ENCODE measurements around the gene OPCML.

Gene OPCML

DNA sequence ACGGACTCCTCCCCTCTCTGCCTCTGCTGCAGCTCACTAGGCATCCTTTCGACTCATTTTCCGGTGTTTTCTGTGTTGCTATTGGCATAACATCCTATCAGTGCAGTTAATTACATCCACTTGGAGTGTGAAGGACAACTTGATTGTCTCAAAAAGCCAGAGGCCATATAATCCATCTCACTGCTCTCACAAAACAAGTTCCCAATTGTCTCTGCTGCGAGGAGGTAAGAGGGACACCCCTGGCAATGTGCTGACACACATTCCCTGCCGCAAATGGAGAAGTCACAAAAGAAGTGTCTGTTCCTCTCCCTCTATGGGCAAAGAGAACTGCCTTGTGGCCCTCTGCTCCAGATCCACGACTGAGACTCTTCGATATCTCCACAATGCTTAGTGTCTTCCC, 618.4 kb downstream of the OPCML start:
- H2BK5ac ChIP-seq (ENCODE audit: low read length): no peak overlapping the region
- no peak overlapping the region for H3K14ac ChIP-seq (ENCODE audit: low read length)
- H3K4ac ChIP-seq (ENCODE audit: low read length): no peak overlapping the region
- H2BK15ac ChIP-seq (ENCODE audit: low read length): no peak overlapping the region
- no peak overlapping the region for H4K8ac ChIP-seq (ENCODE audit: low read depth, low read length)
- no peak overlapping the region for H2BK120ac ChIP-seq (ENCODE audit: low read depth, low read length)
- DNase-seq (ENCODE audit: low spot score): no peak
- H3K9ac ChIP-seq (ENCODE audit: low read depth, low read length, poor library complexity): no peak overlapping the region
- H3K36me3 ChIP-seq (replicated peaks in 1 of 2; ENCODE audit: control insufficient read depth in 2 of 2, insufficient read depth in 2 of 2, low read length in 2 of 2): no peaks in the 10 kb centered on the region
- H2AFZ ChIP-seq (ENCODE audit: low read length): no peak overlapping the region
- H2BK12ac ChIP-seq (ENCODE audit: low read length): no peak overlapping the region
- H2AK5ac ChIP-seq (ENCODE audit: low read depth, low read length): no peak overlapping the region
- no peak overlapping the region for H3K23ac ChIP-seq (ENCODE audit: low read depth, low read length, poor library complexity)
- WGBS, 2 donors (ENCODE audit: extremely low coverage in 2 of 2, insufficient read length in 2 of 2, insufficient replicate concordance in 1 of 2): no CpG with 5 or more reads among the region's 7 CpGs
- H3K4me2 ChIP-seq (ENCODE audit: insufficient read depth, low read length, poor library complexity, severe bottlenecking): no peak overlapping the region
- no peak overlapping the region for H3K27ac ChIP-seq (replicated peaks; ENCODE audit: low read length)
- no peaks in the 10 kb centered on the region for H3K79me1 ChIP-seq (ENCODE audit: low read depth, low read length)
- H3K4me1 ChIP-seq (ENCODE audit: control insufficient read depth in 2 of 2, insufficient read depth in 1 of 2, low read depth in 1 of 2, low read length in 2 of 2): peaks cover 10 to 11% of the 10 kb centered on the region in 2 donors
- H3K9me3 ChIP-seq (replicated peaks in 1 of 2; ENCODE audit: control insufficient read depth in 2 of 2, insufficient read depth in 1 of 2, low read depth in 1 of 2, low read length in 2 of 2): peaks cover 0 to under 1% of the 10 kb centered on the region in 2 donors
- no peak overlapping the region for H4K91ac ChIP-seq (ENCODE audit: low read depth, low read length, poor library complexity)
- no peak overlapping the region for H3K4me3 ChIP-seq (ENCODE audit: low read length in 2 of 2)
- no peak overlapping the region for H3K18ac ChIP-seq (ENCODE audit: low read length)
- H3K27me3 ChIP-seq (ENCODE audit: control insufficient read depth in 3 of 3, insufficient read depth in 3 of 3, low read depth in 1 of 3, low read length in 3 of 3): no peaks in the 10 kb centered on the region

DNA sequence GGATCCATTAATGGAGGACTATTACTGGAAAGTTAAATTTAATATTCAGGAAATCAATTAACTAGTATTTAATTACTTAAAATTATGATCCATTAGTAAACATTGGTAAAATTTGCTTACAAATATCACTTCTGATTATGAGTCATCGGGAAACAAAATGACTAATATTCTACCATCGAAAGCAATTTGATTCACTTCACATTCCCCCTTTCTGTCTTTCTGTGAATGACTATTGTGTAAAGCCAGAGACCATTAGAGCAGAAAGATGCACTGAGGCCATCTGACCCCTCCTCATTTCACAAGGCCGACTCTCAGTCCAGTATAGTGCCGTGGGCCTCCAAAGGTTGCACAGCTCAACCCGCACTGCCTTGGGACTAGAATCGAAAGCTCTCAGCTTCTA, 619.0 kb downstream of the OPCML start:
- Histone ChIP-seq H3K4me1 (ENCODE audit: control insufficient read depth in 2 of 2, insufficient read depth in 1 of 2, low read depth in 1 of 2, low read length in 2 of 2) (peaks cover 10 to 11% of the 10 kb centered on the region in 2 donors), H3K4me2 (ENCODE audit: insufficient read depth, low read length, poor library complexity, severe bottlenecking) (no peak overlapping the region), H2BK15ac (ENCODE audit: low read length) (no peak overlapping the region), H4K91ac (ENCODE audit: low read depth, low read length, poor library complexity) (no peak overlapping the region), H2BK12ac (ENCODE audit: low read length) (no peak overlapping the region), H3K4me3 (ENCODE audit: low read length in 2 of 2) (no peak overlapping the region), H3K23ac (ENCODE audit: low read depth, low read length, poor library complexity) (no peak overlapping the region), H2BK120ac (ENCODE audit: low read depth, low read length) (no peak overlapping the region), H3K27ac (replicated peaks; ENCODE audit: low read length) (no peak overlapping the region), H3K4ac (ENCODE audit: low read length) (no peak overlapping the region), H3K27me3 (ENCODE audit: control insufficient read depth in 3 of 3, insufficient read depth in 3 of 3, low read depth in 1 of 3, low read length in 3 of 3) (no peaks in the 10 kb centered on the region), H2AK5ac (ENCODE audit: low read depth, low read length) (no peak overlapping the region), H3K18ac (ENCODE audit: low read length) (no peak overlapping the region), H3K14ac (ENCODE audit: low read length) (no peak overlapping the region), H2AFZ (ENCODE audit: low read length) (no peak overlapping the region), H3K79me1 (ENCODE audit: low read depth, low read length) (no peaks in the 10 kb centered on the region), H3K9me3 (replicated peaks in 1 of 2; ENCODE audit: control insufficient read depth in 2 of 2, insufficient read depth in 1 of 2, low read depth in 1 of 2, low read length in 2 of 2) (peaks cover 0 to 3% of the 10 kb centered on the region in 2 donors), H4K8ac (ENCODE audit: low read depth, low read length) (no peak overlapping the region), H3K36me3 (replicated peaks in 1 of 2; ENCODE audit: control insufficient read depth in 2 of 2, insufficient read depth in 2 of 2, low read length in 2 of 2) (no peaks in the 10 kb centered on the region), H3K9ac (ENCODE audit: low read depth, low read length, poor library complexity) (no peak overlapping the region), H2BK5ac (ENCODE audit: low read length) (no peak overlapping the region)
- whole genome bisulfite sequencing, 2 donors (ENCODE audit: extremely low coverage in 2 of 2, insufficient read length in 2 of 2, insufficient replicate concordance in 1 of 2): no CpG with 5 or more reads among the region's 6 CpGs
- no peak for DNase-seq (ENCODE audit: low spot score)

DNA sequence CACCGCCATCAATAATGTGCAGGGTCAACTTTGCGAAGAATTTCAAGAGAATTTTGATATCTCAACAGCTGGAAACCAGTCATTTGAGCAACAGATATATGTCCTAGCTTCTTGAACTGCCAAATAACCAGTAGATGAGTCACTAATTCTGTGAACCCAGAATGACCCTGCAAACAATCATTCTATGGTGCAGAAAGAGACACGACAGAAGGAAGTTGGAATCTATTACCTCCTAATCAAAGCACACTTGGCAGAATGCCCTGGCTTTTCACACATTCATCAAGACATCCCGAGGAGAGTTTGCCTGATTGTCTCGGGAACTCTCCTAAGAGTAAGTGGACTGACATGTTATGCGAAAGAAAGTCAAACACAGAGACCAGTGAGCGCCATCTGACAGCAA, 621.1 kb downstream of the OPCML start:
- no peak overlapping the region for H4K91ac ChIP-seq (ENCODE audit: low read depth, low read length, poor library complexity)
- no peaks in the 10 kb centered on the region for H3K79me1 ChIP-seq (ENCODE audit: low read depth, low read length)
- H3K4me1 ChIP-seq (ENCODE audit: control insufficient read depth in 2 of 2, insufficient read depth in 1 of 2, low read depth in 1 of 2, low read length in 2 of 2): peaks cover 10 to 11% of the 10 kb centered on the region in 2 donors
- H2AFZ ChIP-seq (ENCODE audit: low read length): peak overlapping the region; percentile 45
- no peak overlapping the region for H3K23ac ChIP-seq (ENCODE audit: low read depth, low read length, poor library complexity)
- H3K4ac ChIP-seq (ENCODE audit: low read length): no peak overlapping the region
- H3K4me3 ChIP-seq (ENCODE audit: low read length in 2 of 2): no peak overlapping the region
- H4K8ac ChIP-seq (ENCODE audit: low read depth, low read length): no peak overlapping the region
- H3K9ac ChIP-seq (ENCODE audit: low read depth, low read length, poor library complexity): no peak overlapping the region
- no peak overlapping the region for H2BK12ac ChIP-seq (ENCODE audit: low read length)
- no peak overlapping the region for H2BK15ac ChIP-seq (ENCODE audit: low read length)
- no peaks in the 10 kb centered on the region for H3K36me3 ChIP-seq (replicated peaks in 1 of 2; ENCODE audit: control insufficient read depth in 2 of 2, insufficient read depth in 2 of 2, low read length in 2 of 2)
- WGBS, 2 donors (ENCODE audit: extremely low coverage in 2 of 2, insufficient read length in 2 of 2, insufficient replicate concordance in 1 of 2): 100% methylated on average over 1 of the region's 7 CpGs; no CpG with 5 or more reads in 1 of the 2 donors
- H3K9me3 ChIP-seq (replicated peaks in 1 of 2; ENCODE audit: control insufficient read depth in 2 of 2, insufficient read depth in 1 of 2, low read depth in 1 of 2, low read length in 2 of 2): peaks cover 0 to 3% of the 10 kb centered on the region in 2 donors
- no peak overlapping the region for H3K14ac ChIP-seq (ENCODE audit: low read length)
- H2AK5ac ChIP-seq (ENCODE audit: low read depth, low read length): no peak overlapping the region
- no peaks in the 10 kb centered on the region for H3K27me3 ChIP-seq (ENCODE audit: control insufficient read depth in 3 of 3, insufficient read depth in 3 of 3, low read depth in 1 of 3, low read length in 3 of 3)
- no peak overlapping the region for H3K27ac ChIP-seq (replicated peaks; ENCODE audit: low read length)
- DNase-seq (ENCODE audit: low spot score): no peak
- H2BK120ac ChIP-seq (ENCODE audit: low read depth, low read length): no peak overlapping the region
- no peak overlapping the region for H3K18ac ChIP-seq (ENCODE audit: low read length)
- no peak overlapping the region for H3K4me2 ChIP-seq (ENCODE audit: insufficient read depth, low read length, poor library complexity, severe bottlenecking)
- H2BK5ac ChIP-seq (ENCODE audit: low read length): no peak overlapping the region

DNA sequence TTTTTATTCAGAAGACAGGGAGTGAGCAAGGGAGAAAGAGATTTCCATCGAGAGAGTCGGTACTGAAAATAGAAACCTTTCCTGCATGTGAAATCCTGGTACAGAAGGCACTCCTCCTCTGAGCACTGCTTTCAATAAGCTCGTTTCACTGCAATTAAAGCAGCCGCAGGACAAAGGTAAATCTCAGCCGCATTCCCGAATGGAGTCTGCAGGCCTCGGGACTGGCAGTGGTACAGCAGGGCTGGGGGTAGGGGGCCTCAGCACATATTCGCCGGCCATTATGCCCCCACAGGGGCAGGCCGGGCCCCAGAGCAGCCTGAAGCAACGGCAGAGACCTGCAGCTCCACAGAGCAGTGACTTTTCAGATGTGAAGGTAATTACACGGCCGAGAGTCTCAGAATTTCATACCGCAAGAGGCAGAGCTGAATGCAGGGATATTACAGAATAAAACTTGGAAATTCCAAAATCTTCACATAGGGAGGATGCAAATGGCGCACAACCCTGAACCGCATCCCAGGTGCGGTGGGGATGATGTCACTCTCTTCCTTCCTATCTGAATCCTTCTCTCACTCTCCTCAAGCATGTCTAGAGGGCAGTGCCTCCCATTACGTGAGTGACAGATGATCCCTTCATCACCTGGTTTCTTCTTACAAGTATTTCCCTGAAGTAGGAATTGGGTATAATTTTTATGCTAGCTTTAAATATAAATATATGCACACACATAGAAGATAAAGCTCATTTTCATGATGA, 622.1 kb downstream of the OPCML start:
- Histone ChIP-seq H4K91ac (ENCODE audit: low read depth, low read length, poor library complexity) (no peak overlapping the region), H3K18ac (ENCODE audit: low read length) (peak overlapping the region; percentile 32), H3K9me3 (replicated peaks in 1 of 2; ENCODE audit: control insufficient read depth in 2 of 2, insufficient read depth in 1 of 2, low read depth in 1 of 2, low read length in 2 of 2) (peaks cover 0 to 3% of the 10 kb centered on the region in 2 donors), H2BK120ac (ENCODE audit: low read depth, low read length) (no peak overlapping the region), H3K14ac (ENCODE audit: low read length) (no peak overlapping the region), H2BK12ac (ENCODE audit: low read length) (no peak overlapping the region), H2BK5ac (ENCODE audit: low read length) (no peak overlapping the region), H3K36me3 (replicated peaks in 1 of 2; ENCODE audit: control insufficient read depth in 2 of 2, insufficient read depth in 2 of 2, low read length in 2 of 2) (no peaks in the 10 kb centered on the region), H2AFZ (ENCODE audit: low read length) (peak overlapping the region; percentile 56), H3K23ac (ENCODE audit: low read depth, low read length, poor library complexity) (no peak overlapping the region), H3K4me1 (ENCODE audit: control insufficient read depth in 2 of 2, insufficient read depth in 1 of 2, low read depth in 1 of 2, low read length in 2 of 2) (peaks cover 10 to 11% of the 10 kb centered on the region in 2 donors), H3K4me3 (ENCODE audit: low read length in 2 of 2) (no peak overlapping the region), H3K27me3 (ENCODE audit: control insufficient read depth in 3 of 3, insufficient read depth in 3 of 3, low read depth in 1 of 3, low read length in 3 of 3) (no peaks in the 10 kb centered on the region), H3K9ac (ENCODE audit: low read depth, low read length, poor library complexity) (no peak overlapping the region), H3K4me2 (ENCODE audit: insufficient read depth, low read length, poor library complexity, severe bottlenecking) (no peak overlapping the region), H3K4ac (ENCODE audit: low read length) (no peak overlapping the region), H2AK5ac (ENCODE audit: low read depth, low read length) (no peak overlapping the region), H4K8ac (ENCODE audit: low read depth, low read length) (no peak overlapping the region), H3K79me1 (ENCODE audit: low read depth, low read length) (no peaks in the 10 kb centered on the region), H2BK15ac (ENCODE audit: low read length) (no peak overlapping the region), H3K27ac (replicated peaks; ENCODE audit: low read length) (no peak overlapping the region)
- no peak for DNase-seq (ENCODE audit: low spot score)
- WGBS, 2 donors (ENCODE audit: extremely low coverage in 2 of 2, insufficient read length in 2 of 2, insufficient replicate concordance in 1 of 2): no CpG with 5 or more reads among the region's 18 CpGs
